K562 (cell line): ENCODE measurements around the gene DCUN1D2. TPM values are rescaled to one million over a fixed set of nuclear protein-coding genes. Genes with fewer than 3 reads are reported as not detected.
A peak's percentile ranks its signal among the peaks of the same experiment; 100 is the strongest.

Experiments
- ATAC-seq: fragments of 200-7000 bp; cut with Tn5 transposase; 3 replicates; pipeline ENCODE4 v1.9.1; 2020; ENCODE audit warnings: moderate library complexity
- BruUV-seq: library from RNA; stranded (reverse); fragments of 400-500 nt; replicated peaks from 2 replicates; lab custom pipeline; 2021; lab: Mats Ljungman, UMichigan
- CTCF ChIA-PET: fragments of 300-600 bp; formaldehyde crosslinking; extraction: SDS; loops from one replicate; lab custom pipeline; 2021; ENCODE audit warnings: low intra/inter-chr PET ratio; lab: Yijun Ruan, JAX
- POLR2A ChIA-PET: fragments of 300-600, 350-650 bp; sonication (Branson Sonifier 250); formaldehyde crosslinking; extraction: SDS; loops from one replicate; lab custom pipeline; 2021; ENCODE audit warnings: antibody characterized with exemption, inconsistent platforms; lab: Yijun Ruan, JAX
- DNase-seq, 4 experiments: peaks; one replicate each; pipeline versions ENCODE4 v3.0.0 to v3.0.0-alpha.2; 2011 to 2018; ENCODE audit warnings: low spot score in 3 of 4, mixed read lengths in 3 of 4; ENCODE audit errors: extremely low read depth in 1 of 4
- FAIRE-seq: peaks from 2 replicates; lab custom pipeline; 2011; peaks lifted over from hg19 to GRCh38; lab: Jason Lieb, UNC
- H2AFZ ChIP-seq: 2 replicates; pipeline ENCODE4 v1.6.0; 2011; ENCODE audit warnings: low read depth, low read length, control low read depth, inconsistent platforms
- H3K27ac ChIP-seq: fragments of 200-600 bp; 3 replicates; pipeline ENCODE4 v1.8.0; 2011; ENCODE audit warnings: low read depth, mild to moderate bottlenecking, control low read depth, inconsistent platforms, low read length, moderate library complexity, mixed read lengths; ENCODE audit errors: extremely low read depth
- H3K27me3 ChIP-seq, 2 experiments: fragments of 300-600 bp in 1 of 2; 2 replicates in 1 of 2; 3 replicates in 1 of 2; pipeline versions ENCODE4 v1.6.0 to v1.8.0; 2011; ENCODE audit warnings: inconsistent platforms in 2 of 2, low read length in 2 of 2, mild to moderate bottlenecking in 1 of 2, mixed read lengths in 1 of 2, moderate library complexity in 1 of 2; ENCODE audit not compliant: control insufficient read depth in 2 of 2, insufficient read depth in 2 of 2
- H3K36me3 ChIP-seq: fragments of 300-600 bp; 3 replicates; pipeline ENCODE4 v1.8.0; 2011; ENCODE audit warnings: mild to moderate bottlenecking, low read length, inconsistent platforms; ENCODE audit not compliant: control insufficient read depth, insufficient read depth
- H3K4me1 ChIP-seq, 2 experiments: fragments of 200-600 bp in 1 of 2; replicated peaks in 1 of 2; 2 replicates in 1 of 2; 3 replicates in 1 of 2; pipeline versions ENCODE4 v1.5.1 to v1.8.0; 2011; ENCODE audit warnings: inconsistent platforms in 2 of 2, low read length in 2 of 2, mild to moderate bottlenecking in 1 of 2, mixed read lengths in 1 of 2, moderate library complexity in 1 of 2; ENCODE audit not compliant: control insufficient read depth in 2 of 2, insufficient read depth in 2 of 2
- H3K4me2 ChIP-seq: 2 replicates; pipeline ENCODE4 v1.6.1; 2011; ENCODE audit warnings: low read length, control low read depth, inconsistent platforms, mixed read lengths; ENCODE audit not compliant: insufficient read depth
- H3K4me3 ChIP-seq: fragments of 200-600 bp; sonication (generic), shearing (Covaris generic); 2 replicates; pipeline ENCODE4 v1.5.1; 2016; ENCODE audit warnings: control low read depth, inconsistent platforms
- H3K79me2 ChIP-seq: fragments of 200-600 bp; 3 replicates; pipeline ENCODE4 v1.8.0; 2011; ENCODE audit warnings: low read length, inconsistent platforms; ENCODE audit not compliant: control insufficient read depth, insufficient read depth
- H3K9ac ChIP-seq, 2 experiments: 2 replicates each; pipeline versions ENCODE4 v1.6.0 to v1.6.1; 2011; ENCODE audit warnings: low read depth in 2 of 2, low read length in 2 of 2, control low read depth in 1 of 2, inconsistent platforms in 1 of 2, mild to moderate bottlenecking in 1 of 2, mixed read lengths in 1 of 2; ENCODE audit not compliant: insufficient read depth in 1 of 2
- H3K9me1 ChIP-seq: one replicate; pipeline ENCODE4 v1.6.0; 2011; ENCODE audit warnings: inconsistent platforms, mild to moderate bottlenecking, low read length, moderate library complexity; ENCODE audit not compliant: control insufficient read depth, insufficient read depth
- H3K9me3 ChIP-seq: replicated peaks from 2 replicates; pipeline ENCODE4 v1.5.1; 2011; ENCODE audit warnings: low read depth, low read length, inconsistent platforms; ENCODE audit not compliant: control insufficient read depth, insufficient read depth
- H4K20me1 ChIP-seq: replicated peaks from 2 replicates; pipeline ENCODE4 v1.6.1; 2011; ENCODE audit warnings: low read length, inconsistent platforms, mixed read lengths; ENCODE audit not compliant: control insufficient read depth, insufficient read depth
- ELK3 ChIP-seq: fragments of 450-650 bp; formaldehyde crosslinking; IDR thresholded peaks from 2 replicates; pipeline ENCODE4 v1.4.0; 2020; ENCODE audit warnings: mild to moderate bottlenecking
- HEY1 ChIP-seq: fragments of 250-450 bp; sonication (Bioruptor Pico); IDR thresholded peaks from 2 replicates; pipeline ENCODE4 v1.5.0; 2020; ENCODE audit warnings: mild to moderate bottlenecking, moderate library complexity, borderline replicate concordance
- MYBL2 ChIP-seq, 2 experiments: fragments of 450-650 bp in 1 of 2; sonication (generic) in 1 of 2; formaldehyde crosslinking in 1 of 2; IDR thresholded peaks; 2 replicates each; pipeline versions ENCODE4 v1.6.1 to v1.8.1; 2017 to 2022; ENCODE audit warnings: borderline replicate concordance in 1 of 2, inconsistent platforms in 1 of 2, low read depth in 1 of 2, mild to moderate bottlenecking in 1 of 2, missing genetic modification reagents in 1 of 2, moderate library complexity in 1 of 2
- POLR2G ChIP-seq: fragments of 200-400 bp; formaldehyde crosslinking; IDR thresholded peaks from 2 replicates; pipeline ENCODE4 v1.6.1; 2017; ENCODE audit warnings: low read depth, mild to moderate bottlenecking, antibody characterized with exemption, low read length, moderate library complexity
- RBBP5 ChIP-seq: fragments of 200-600 bp; sonication (generic); IDR thresholded peaks from 2 replicates; pipeline ENCODE4 v1.6.1; 2012; ENCODE audit warnings: borderline replicate concordance, mild to moderate bottlenecking, low read length, control low read depth, inconsistent platforms; ENCODE audit not compliant: insufficient read depth, poor library complexity, severe bottlenecking
- TSC22D4 ChIP-seq: fragments of 450-650 bp; IDR thresholded peaks from 2 replicates; pipeline ENCODE4 v1.6.1; 2016; ENCODE audit warnings: missing genetic modification characterization, missing biosample characterization, control low read depth
- TSHZ1 ChIP-seq: fragments of 250-450 bp; sonication (Bioruptor Pico); IDR thresholded peaks from 2 replicates; pipeline ENCODE4 v1.4.0; 2020; ENCODE audit warnings: mild to moderate bottlenecking, moderate library complexity
- ZNF124 ChIP-seq: sonication (generic); formaldehyde crosslinking; IDR thresholded peaks from 2 replicates; pipeline ENCODE4 v1.8.1; 2022; ENCODE audit warnings: missing genetic modification reagents
- WGBS: fragments of 100-300 bp; shearing (Covaris generic); methylation state at CpG from one replicate; pipeline ENCODE4 v1.1.6; 2016; ENCODE audit warnings: low coverage, mixed read lengths; ENCODE audit not compliant: insufficient coverage; ENCODE audit errors: missing lambda C conversion rate; 5-methylcytosine and 5-hydroxymethylcytosine counted together
- in situ Hi-C: fragments of 300-500 bp; cut with MboI; formaldehyde crosslinking; loops from 4 replicates; pipeline ENCODE4 v1.15.0; 2018; ENCODE audit warnings: inconsistent platforms, mixed read lengths
- intact Hi-C: fragments of 100-400 bp; cut with micrococcal nuclease; formaldehyde crosslinking; loops from 2 replicates; pipeline ENCODE4 v1.14.2; 2022
- polyA plus RNA-seq, 8 experiments: library from polyadenylated mRNA; depleted of rRNA in 4 of 8; stranded (reverse) in 5 of 8; unstranded in 3 of 8; fragments of >200 nt; fragmentation: Nextera tagmentation in 2 of 8; fragmentation: Illumina TruSeq in 1 of 8; extraction: Ambion mirVana in 2 of 8; extraction: Trizol in 1 of 8; gene quantifications; 2 replicates each; pipeline versions ENCODE4 v1.2.1 to v1.2.3, GENCODE V29; 2011 to 2014; ENCODE audit warnings: inconsistent platforms in 1 of 8, missing spikeins in 1 of 8
- total RNA-seq, 7 experiments: library from RNA; depleted of rRNA in 6 of 7; stranded (reverse); fragments of >200 nt in 6 of 7; fragmentation: Illumina TruSeq in 2 of 7; extraction: Trizol in 2 of 7; gene quantifications; 2 replicates each; pipeline versions ENCODE4 v1.2.1 to v1.2.3, GENCODE V29; 2011 to 2021; ENCODE audit warnings: low replicate concordance in 1 of 7

The DCUN1D2 gene
- total and polyA plus RNA-seq, 9 of the 15 experiments (the other 6 are each of a cell fraction or from before 2014, with no cell fraction given), result 2.1 to 16.8 (median 11.1) TPM

- no peak for FAIRE-seq
- TF ChIP-seq HEY1 (CRISPR knock-in tag) (no peak), RBBP5 (no peak), MYBL2 (IDR thresholded peaks at IDR 0.05; ENCODE audit: low read depth) (no peak), MYBL2 (CRISPR knock-in tag; IDR thresholded peaks at IDR 0.05; ENCODE audit: borderline replicate concordance) (no peak), TSHZ1 (no peak), TSC22D4 (tag) (no peak), ELK3 (CRISPR knock-in tag) (no peak), POLR2G (peak; percentile 39; the same call in 1 of the 2 replicates), ZNF124 (no peak)
- Histone ChIP-seq H3K27ac (no peak overlapping the region), H3K4me1 (no peaks in the 10 kb centered on the region), H3K9me3 (no peaks in the 10 kb centered on the region; the same call in 1 of the 2 replicates), H3K4me2 (no peak overlapping the region), H3K79me2 (peaks cover 9% of the 10 kb centered on the region; the same call in 2 of the 3 replicates), H3K9ac (no peak overlapping the region), H4K20me1 (no peaks in the 10 kb centered on the region), H3K36me3 (peaks cover 18% of the 10 kb centered on the region; the same call in 2 of the 3 replicates), H2AFZ (no peak overlapping the region), H3K27me3 (no peaks in the 10 kb centered on the region), H3K4me3 (no peak overlapping the region), H3K9me1 (no peaks in the 10 kb centered on the region)
- WGBS, result 92% methylated on average over 16 of the region's 18 CpGs
- BruUV-seq, result no TSS peak
- intact Hi-C loops (no loop called here), in situ Hi-C loops (no loop called here)
- ChIA-PET CTCF (no interaction called here), POLR2A (no interaction called here)
- no peak for DNase-seq
- no peak for ATAC-seq
Measured at GRCh38 chr13:113536461-113537110, 46.1 kb upstream of the DCUN1D2 start.
